Sigmoid colon (tissue), 7 donors: Measurements from ENCODE around the gene BOD1. TPM values are rescaled to one million over a fixed set of nuclear protein-coding genes. Genes with fewer than 3 reads are reported as not detected.

Source experiments
- DNase-seq: peaks from one replicate; pipeline ENCODE4 v3.0.0-alpha.2; 2019
- H3K27ac ChIP-seq, 4 donors: fragments of 200-600 bp; sonication (generic); one replicate each; pipeline ENCODE4 v1.5.1; 2016 to 2019; ENCODE audit warnings: mild to moderate bottlenecking in 1 of 4
- H3K27me3 ChIP-seq, 3 donors: fragments of 200-600 bp; sonication (generic); one replicate each; pipeline ENCODE4 v1.5.1; 2019; ENCODE audit warnings: mild to moderate bottlenecking in 1 of 3
- H3K36me3 ChIP-seq, 4 donors: fragments of 200-600 bp; sonication (generic); one replicate each; pipeline ENCODE4 v1.5.1; 2016 to 2019
- H3K4me1 ChIP-seq, 4 donors: fragments of 200-600 bp; sonication (generic); one replicate each; pipeline ENCODE4 v1.5.1; 2017 to 2019
- H3K4me3 ChIP-seq, 4 donors: fragments of 200-600 bp; sonication (generic); one replicate each; pipeline ENCODE4 v1.5.1; 2017 to 2019; ENCODE audit warnings: mild to moderate bottlenecking in 2 of 4, moderate library complexity in 1 of 4
- H3K9me3 ChIP-seq, 4 donors: fragments of 200-600 bp in 3 of 4; sonication (generic) in 3 of 4; one replicate each; pipeline versions ENCODE4 v1.5.1 to v1.6.1; 2013 to 2019
- CTCF ChIP-seq, 4 experiments: fragments of 450-650 bp in 3 of 4; fragments of 200-600 bp in 1 of 4; IDR thresholded peaks; one replicate each; pipeline ENCODE4 v1.5.1; 2016 to 2019; ENCODE audit warnings: antibody characterized with exemption in 4 of 4, mild to moderate bottlenecking in 3 of 4, moderate library complexity in 2 of 4
- EP300 ChIP-seq, 4 donors: sonication (generic); formaldehyde crosslinking; IDR thresholded peaks; one replicate each; pipeline ENCODE4 v1.6.1; 2017; ENCODE audit warnings: antibody characterized with exemption in 4 of 4
- POLR2A ChIP-seq, 2 donors: fragments of 450-650 bp; IDR thresholded peaks; one replicate each; pipeline ENCODE4 v1.6.1; 2016; ENCODE audit warnings: antibody characterized with exemption in 2 of 2, mild to moderate bottlenecking in 2 of 2, moderate library complexity in 2 of 2
- POLR2AphosphoS5 ChIP-seq, 4 donors: sonication (generic); formaldehyde crosslinking; IDR thresholded peaks; one replicate each; pipeline ENCODE4 v1.6.1; 2017; ENCODE audit warnings: antibody characterized with exemption in 4 of 4
- WGBS, 2 donors: extraction: QIAGEN DNeasy Blood & Tissue Kit; methylation state at CpG; one replicate each; pipeline ENCODE4 v1.1.7; 2013; 5-methylcytosine and 5-hydroxymethylcytosine counted together
- intact Hi-C: fragments of 100-400 bp; cut with DNase I; formaldehyde crosslinking; loops from one replicate; pipeline ENCODE4 v1.15.1; 2023
- polyA plus RNA-seq, 3 donors: library from polyadenylated mRNA; stranded (reverse); fragments of 200-250 nt; gene quantifications; one replicate each; pipeline ENCODE4 v1.2.3, GENCODE V29; 2013
- total RNA-seq, 4 donors: library from RNA; depleted of rRNA; stranded (reverse); fragments of >200 nt; gene quantifications; one replicate each; pipeline ENCODE4 v1.1.0, GENCODE V29; 2016
- donor health status: healthy with polysubstance abuse.
- donor health status: Bipolar disorder and iron deficiency.
- donor health status: healthy.

BOD1 gene
- total and polyA plus RNA-seq, 7 donors = 17.6 to 71.3 (median 39.3) TPM

- H3K36me3 ChIP-seq = peaks cover 12 to 48% (median 33%) of the 10 kb centered on the region in 4 donors
Observed at GRCh38 chr5:173604141-173604540, 12.3 kb downstream of the BOD1 start.

GRCh38 chr5:173602423-173602822 lies 14.0 kb downstream of the BOD1 start:
- Histone ChIP-seq H3K36me3 (peaks cover 6 to 31% (median 23%) of the 10 kb centered on the region in 4 donors), H3K27me3 (no peaks in the 10 kb centered on the region), H3K27ac (no peak overlapping the region), H3K9me3 (no peaks in the 10 kb centered on the region), H3K4me3 (no peak overlapping the region), H3K4me1 (no peaks in the 10 kb centered on the region)
- intact Hi-C loops = no loop called here
- DNase-seq = no peak
- TF ChIP-seq POLR2AphosphoS5 (IDR thresholded peaks at IDR 0.05) (no peak), POLR2A (IDR thresholded peaks at IDR 0.05) (no peak), CTCF (IDR thresholded peaks at IDR 0.05) (no peak), EP300 (IDR thresholded peaks at IDR 0.05) (no peak)
- WGBS, 2 donors = 85 to 88% methylated on average over 6 of the region's 6 CpGs

More at GRCh38 chr5:173604141-173604540, 12.3 kb downstream of the BOD1 start:
- H3K4me3 ChIP-seq = no peak overlapping the region
- H3K27ac ChIP-seq = no peak overlapping the region
- no peaks in the 10 kb centered on the region for H3K27me3 ChIP-seq
- H3K9me3 ChIP-seq = no peaks in the 10 kb centered on the region
- no peak for DNase-seq
- H3K4me1 ChIP-seq = peaks cover 0 to 4% (median 1%) of the 10 kb centered on the region in 4 donors
- TF ChIP-seq CTCF (IDR thresholded peaks at IDR 0.05) = no peak
- TF ChIP-seq POLR2AphosphoS5 (IDR thresholded peaks at IDR 0.05) = no peak
- TF ChIP-seq EP300 (IDR thresholded peaks at IDR 0.05) = no peak
- TF ChIP-seq POLR2A (IDR thresholded peaks at IDR 0.05) = no peak
- 96 to 97% methylated on average over 1 of the region's 1 CpG for WGBS, 2 donors
- intact Hi-C loops = no loop called here

- no peaks in the 10 kb centered on the region for H3K4me1 ChIP-seq
- intact Hi-C loops = no loop called here
- no peaks in the 10 kb centered on the region for H3K36me3 ChIP-seq
- H3K4me3 ChIP-seq = no peak overlapping the region
- H3K27me3 ChIP-seq = no peaks in the 10 kb centered on the region
- no peaks in the 10 kb centered on the region for H3K9me3 ChIP-seq
- DNase-seq = no peak
- no peak for TF ChIP-seq POLR2AphosphoS5 (IDR thresholded peaks at IDR 0.05)
- TF ChIP-seq EP300 (IDR thresholded peaks at IDR 0.05) = no peak
- no peak for TF ChIP-seq POLR2A (IDR thresholded peaks at IDR 0.05)
- no peak for TF ChIP-seq CTCF (IDR thresholded peaks at IDR 0.05)
- 81 to 85% methylated on average over 4 of the region's 4 CpGs for WGBS, 2 donors
- no peak overlapping the region for H3K27ac ChIP-seq
Observed at GRCh38 chr5:173598686-173599085, 17.8 kb downstream of the BOD1 start.

- Histone ChIP-seq H3K27me3 (no peaks in the 10 kb centered on the region), H3K36me3 (no peaks in the 10 kb centered on the region), H3K4me1 (no peaks in the 10 kb centered on the region), H3K4me3 (no peak overlapping the region), H3K27ac (no peak overlapping the region), H3K9me3 (peaks cover under 1 to 12% (median 5%) of the 10 kb centered on the region in 4 donors)
- intact Hi-C loops = no loop called here
- no peak for DNase-seq
- 99 to 100% methylated on average over 1 of the region's 1 CpG for WGBS, 2 donors
- TF ChIP-seq EP300 (IDR thresholded peaks at IDR 0.05) (no peak), CTCF (IDR thresholded peaks at IDR 0.05) (no peak), POLR2AphosphoS5 (IDR thresholded peaks at IDR 0.05) (no peak), POLR2A (IDR thresholded peaks at IDR 0.05) (no peak)
Observed at GRCh38 chr5:173597304-173597703, 19.1 kb downstream of the BOD1 start.

GRCh38 chr5:173595841-173596240 lies 20.6 kb downstream of the BOD1 start:
- Histone ChIP-seq H3K9me3 (peaks cover 5 to 18% (median 9%) of the 10 kb centered on the region in 4 donors), H3K4me3 (no peak overlapping the region), H3K27ac (no peak overlapping the region), H3K27me3 (no peaks in the 10 kb centered on the region), H3K4me1 (no peaks in the 10 kb centered on the region), H3K36me3 (no peaks in the 10 kb centered on the region)
- intact Hi-C loops = no loop called here
- no peak for DNase-seq
- 69 to 79% methylated on average over 3 of the region's 3 CpGs for WGBS, 2 donors
- TF ChIP-seq EP300 (IDR thresholded peaks at IDR 0.05) (no peak), CTCF (IDR thresholded peaks at IDR 0.05) (no peak), POLR2A (IDR thresholded peaks at IDR 0.05) (no peak), POLR2AphosphoS5 (IDR thresholded peaks at IDR 0.05) (no peak)
